Hematopoietic multipotent progenitor cell treated with erythropoietin and hydrocortisone succinate and interleukin-3 and kit ligand, for 17 days (in vitro differentiated cells): ENCODE results near the gene LCMT2.
A peak's percentile ranks its signal among the peaks of the same experiment; 100 is the strongest.

Source experiments
- DNase-seq: peaks from one replicate; pipeline ENCODE4 v3.0.0-alpha.2; 2015; ENCODE audit warnings: low spot score

The LCMT2 gene, protein sequence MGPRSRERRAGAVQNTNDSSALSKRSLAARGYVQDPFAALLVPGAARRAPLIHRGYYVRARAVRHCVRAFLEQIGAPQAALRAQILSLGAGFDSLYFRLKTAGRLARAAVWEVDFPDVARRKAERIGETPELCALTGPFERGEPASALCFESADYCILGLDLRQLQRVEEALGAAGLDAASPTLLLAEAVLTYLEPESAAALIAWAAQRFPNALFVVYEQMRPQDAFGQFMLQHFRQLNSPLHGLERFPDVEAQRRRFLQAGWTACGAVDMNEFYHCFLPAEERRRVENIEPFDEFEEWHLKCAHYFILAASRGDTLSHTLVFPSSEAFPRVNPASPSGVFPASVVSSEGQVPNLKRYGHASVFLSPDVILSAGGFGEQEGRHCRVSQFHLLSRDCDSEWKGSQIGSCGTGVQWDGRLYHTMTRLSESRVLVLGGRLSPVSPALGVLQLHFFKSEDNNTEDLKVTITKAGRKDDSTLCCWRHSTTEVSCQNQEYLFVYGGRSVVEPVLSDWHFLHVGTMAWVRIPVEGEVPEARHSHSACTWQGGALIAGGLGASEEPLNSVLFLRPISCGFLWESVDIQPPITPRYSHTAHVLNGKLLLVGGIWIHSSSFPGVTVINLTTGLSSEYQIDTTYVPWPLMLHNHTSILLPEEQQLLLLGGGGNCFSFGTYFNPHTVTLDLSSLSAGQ

DNA sequence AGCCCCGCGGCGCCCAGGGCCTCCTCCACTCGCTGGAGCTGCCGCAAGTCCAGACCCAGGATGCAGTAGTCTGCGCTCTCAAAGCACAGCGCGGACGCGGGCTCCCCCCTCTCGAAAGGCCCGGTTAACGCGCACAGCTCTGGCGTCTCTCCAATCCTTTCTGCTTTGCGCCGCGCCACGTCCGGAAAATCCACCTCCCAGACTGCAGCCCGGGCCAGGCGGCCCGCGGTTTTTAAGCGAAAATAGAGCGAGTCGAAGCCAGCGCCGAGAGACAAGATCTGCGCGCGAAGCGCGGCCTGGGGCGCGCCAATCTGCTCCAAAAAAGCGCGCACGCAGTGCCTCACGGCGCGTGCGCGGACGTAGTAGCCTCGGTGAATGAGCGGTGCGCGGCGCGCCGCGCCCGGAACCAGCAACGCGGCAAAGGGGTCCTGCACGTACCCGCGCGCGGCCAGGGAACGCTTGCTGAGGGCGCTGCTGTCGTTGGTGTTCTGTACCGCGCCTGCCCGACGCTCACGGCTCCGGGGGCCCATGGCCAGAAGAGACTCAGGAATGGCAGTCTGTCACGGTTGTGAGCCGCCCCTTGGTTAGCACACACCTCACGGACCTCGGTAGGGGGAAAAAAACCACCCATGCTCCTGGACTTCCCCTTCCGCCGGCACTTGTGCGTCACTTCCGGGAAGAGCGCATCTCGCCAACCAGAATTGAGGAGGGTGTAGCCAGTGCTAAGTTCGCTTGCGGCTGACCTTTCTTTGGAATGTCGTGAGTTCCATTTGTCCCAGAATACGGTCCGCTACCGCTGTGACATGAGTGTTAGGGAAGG lies at the start of gene LCMT2:
LCMT2 (minus strand) TSS at position 614 of the 820 bp plus-strand sequence; CDS start at position 530, 84 bp downstream.
- peak; percentile 91 for DNase-seq

DNA sequence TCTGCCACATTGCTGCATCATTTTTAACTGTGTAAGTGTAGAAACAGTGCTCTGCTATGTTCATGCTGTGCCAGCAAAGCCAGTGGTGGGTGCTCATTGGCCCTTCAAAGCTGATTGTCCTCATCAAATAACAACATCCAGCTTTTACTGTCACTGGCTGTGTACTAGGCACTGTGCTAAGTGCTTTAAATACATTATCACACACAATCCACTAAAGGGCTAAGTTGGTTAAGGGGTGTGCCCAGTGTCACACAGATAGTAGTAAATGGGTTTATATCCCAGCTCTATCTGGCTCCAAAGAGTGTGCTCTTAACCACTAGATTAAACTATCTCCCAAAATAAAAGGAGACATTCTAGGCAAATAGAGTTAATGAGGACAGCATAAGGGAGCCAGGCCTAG lies 48.2 kb upstream of the LCMT2 start:
- DNase-seq = peak; percentile 23

DNA sequence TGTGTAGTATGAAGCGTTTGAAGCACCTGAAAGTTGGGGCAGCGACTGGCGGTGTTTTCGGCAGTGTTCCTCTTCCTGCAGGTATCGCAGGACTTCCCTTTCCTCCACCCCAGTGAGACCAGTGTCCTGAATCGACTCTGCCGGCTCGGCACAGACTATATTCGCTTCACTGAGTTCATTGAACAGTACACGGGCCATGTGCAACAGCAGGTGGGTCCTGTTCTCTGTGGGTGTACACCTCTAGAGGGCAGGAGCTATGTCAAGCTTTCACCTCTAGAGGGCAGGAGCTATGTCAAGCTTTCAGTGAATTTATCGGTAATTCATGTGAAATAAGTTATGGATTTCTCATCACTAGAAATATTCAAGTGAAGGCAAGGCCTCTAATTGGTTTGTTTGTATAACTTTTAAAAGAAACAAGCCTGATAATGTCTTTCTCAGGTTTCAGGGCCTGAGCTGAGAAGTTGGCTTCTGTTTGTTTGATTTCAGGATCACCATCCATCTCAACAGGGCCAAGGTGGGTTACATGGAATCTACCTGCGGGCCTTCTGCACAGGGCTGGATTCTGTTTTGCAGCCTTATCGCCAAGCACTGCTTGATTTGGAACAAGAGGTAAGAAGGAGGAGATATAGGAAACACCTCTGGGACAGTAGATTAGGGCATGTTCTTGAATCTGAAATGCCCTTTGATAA lies 45.8 kb upstream of the LCMT2 start:
- peak; percentile 52 for DNase-seq

DNA sequence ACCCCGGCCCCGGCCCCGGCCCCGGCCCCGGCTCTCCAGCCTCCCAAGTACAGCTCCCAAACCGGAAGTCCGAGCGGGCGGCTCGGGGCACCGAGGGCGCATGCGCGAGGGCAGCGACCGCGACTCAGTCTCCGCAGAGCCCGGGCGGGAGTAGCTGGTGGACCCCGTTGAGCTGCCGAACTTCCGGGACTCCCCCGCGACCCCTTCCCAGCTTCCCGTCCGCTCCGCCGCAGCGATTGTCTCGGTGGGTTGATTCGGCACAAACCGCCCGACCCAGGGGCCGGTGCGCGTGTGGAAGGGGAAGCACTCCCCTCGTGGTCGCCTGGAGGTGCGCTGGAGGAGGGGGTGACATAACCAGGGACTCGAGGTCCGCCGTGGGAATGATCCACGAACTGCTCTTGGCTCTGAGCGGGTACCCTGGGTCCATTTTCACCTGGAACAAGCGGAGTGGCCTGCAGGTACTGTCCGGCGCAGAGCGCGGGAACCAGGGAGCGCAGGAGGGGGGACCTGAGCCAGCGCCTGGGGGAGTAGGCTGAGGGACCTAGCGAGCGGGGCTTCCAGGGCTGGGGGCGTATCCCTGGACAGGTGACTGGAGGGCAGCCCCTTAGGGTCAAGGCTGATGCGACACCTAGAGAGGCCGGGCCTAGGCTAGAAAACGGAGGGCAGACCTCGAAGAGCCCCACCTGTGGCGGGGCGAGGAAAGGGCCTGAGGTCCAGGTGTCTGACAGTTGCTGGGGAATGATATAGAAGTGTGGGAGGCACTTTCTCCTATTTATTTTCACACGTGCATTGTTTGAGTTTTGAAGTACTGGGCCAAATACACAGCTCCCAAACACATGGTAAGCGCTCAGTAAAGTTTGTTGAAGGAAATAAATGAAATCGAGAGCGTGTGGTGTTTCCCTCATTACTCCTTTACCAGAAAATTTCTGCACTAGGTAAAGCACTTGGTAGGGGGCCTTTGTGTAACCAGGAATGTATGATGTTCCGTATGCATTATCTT lies 40.9 kb upstream of the LCMT2 start, which contains the start of the genes TUBGCP4 and ZSCAN29:
TUBGCP4 (plus strand) TSS at position 127 of the 1,000 bp plus-strand sequence; CDS start at position 381, 254 bp downstream.
ZSCAN29 (minus strand) TSS at position 69 of the 1,000 bp plus-strand sequence. CDS start 1,130 bp downstream, outside the sequence.
- DNase-seq = peak; percentile 87

DNA sequence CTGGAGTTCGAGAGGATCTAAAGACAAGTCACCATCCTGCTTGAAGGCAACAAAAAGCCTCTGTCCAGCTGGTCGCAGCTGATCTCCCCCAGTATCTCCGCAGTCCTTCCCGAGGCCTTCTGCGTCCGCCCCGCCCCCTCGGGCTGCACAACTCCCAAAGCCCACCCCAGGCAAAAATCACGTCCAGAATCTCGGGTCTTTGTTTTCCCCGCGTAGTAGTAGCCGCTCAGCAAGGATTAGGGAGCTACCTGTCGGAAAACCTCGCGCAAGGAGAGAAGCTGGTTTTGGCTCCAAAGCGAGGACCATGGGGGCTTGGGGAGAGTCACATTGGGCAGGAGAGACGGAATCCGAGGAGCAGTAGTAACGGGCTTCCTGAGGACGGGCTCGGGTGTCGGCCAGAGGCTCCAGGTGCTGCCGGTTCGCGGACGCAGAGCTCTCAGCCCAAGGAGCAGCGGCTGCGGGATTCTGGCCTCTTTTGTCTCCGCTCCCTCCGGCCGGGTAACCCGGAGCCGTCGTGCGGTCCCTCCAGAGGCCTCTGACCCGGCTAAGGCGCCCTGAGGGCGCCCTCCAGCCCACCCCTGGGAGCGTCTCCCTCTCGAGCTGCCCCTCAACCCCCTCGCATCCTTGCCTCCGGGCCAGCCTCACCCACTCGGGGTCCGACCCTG lies 40.1 kb upstream of the LCMT2 start:
- peak; percentile 17 for DNase-seq

DNA sequence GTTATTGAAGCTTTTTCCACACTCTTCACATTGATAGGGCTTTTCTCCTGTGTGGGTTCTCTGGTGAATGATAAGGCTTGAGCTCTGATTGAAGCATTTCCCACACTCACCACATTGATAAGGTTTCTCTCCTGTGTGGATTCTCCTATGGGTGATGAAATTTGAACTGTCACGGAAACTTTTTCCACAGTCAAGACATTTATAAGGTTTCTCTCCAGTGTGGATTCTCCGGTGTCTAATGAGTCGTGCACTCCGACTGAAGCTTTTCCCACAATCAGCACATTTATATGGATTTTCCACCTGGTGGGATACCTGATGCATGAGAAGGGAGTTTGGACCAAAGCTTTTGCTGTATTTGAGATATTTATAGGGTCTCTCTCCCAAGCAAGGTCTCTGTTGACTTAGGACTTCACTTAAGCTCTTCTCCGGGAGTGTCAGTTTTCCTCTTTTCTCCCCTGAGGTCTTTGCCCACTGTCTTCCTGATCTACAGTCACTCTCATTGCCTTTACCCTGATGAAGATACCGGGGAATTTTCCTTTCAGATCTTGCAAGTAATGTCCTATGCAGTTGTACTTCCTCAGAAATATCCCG lies 31.0 kb upstream of the LCMT2 start:
- no peak for DNase-seq

DNA sequence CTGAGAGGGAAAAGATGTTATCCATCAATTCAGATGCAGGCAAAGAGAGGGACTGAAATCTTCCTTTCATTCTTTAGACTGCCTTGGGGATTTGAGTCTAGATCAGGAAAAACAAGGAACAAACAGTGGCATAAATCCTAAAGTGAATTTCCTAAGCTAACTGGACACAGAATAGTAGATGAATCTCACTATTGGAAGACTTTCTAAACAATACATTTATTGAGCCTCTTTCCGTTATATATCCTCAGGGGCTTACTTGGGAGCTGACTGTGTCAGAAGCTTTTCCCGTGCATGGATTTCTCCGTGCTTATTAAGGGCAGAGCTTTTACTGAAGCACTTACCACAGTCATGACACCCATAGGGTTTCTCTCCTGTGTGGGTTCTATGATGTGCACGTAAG lies 30.4 kb upstream of the LCMT2 start:
- no peak for DNase-seq

DNA sequence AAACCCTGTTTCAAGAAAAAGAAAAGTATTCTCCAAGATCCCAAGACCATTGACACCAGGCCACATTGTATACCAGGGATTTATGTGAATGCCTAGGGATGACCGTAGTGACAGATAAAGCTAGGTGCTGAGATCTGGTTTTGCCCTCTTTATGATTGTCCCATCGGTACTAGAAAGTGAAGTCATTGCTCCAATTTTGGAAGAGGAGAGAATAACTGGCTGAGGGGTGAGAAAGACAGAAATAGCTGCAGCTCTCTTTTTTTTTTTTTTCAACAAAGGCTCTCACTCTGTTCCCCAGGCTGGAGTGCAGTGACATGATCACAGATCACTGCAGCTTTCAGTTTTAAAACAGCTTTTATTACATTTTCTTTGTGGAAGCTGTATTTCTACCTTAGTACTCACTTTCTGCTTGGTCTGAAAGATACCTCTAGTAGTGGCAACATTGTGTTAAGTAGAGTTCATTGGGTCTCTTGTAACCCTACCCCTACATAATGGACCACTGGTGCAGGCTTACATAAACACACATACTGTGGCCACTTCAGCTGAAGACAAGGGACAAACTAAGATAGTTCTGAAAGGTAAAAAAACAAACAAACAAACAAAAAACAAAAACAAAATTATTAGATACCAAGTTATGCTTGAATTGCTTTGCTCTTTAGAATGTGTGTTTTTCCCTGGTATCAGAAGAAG lies 22.5 kb upstream of the LCMT2 start:
- no peak for DNase-seq

DNA sequence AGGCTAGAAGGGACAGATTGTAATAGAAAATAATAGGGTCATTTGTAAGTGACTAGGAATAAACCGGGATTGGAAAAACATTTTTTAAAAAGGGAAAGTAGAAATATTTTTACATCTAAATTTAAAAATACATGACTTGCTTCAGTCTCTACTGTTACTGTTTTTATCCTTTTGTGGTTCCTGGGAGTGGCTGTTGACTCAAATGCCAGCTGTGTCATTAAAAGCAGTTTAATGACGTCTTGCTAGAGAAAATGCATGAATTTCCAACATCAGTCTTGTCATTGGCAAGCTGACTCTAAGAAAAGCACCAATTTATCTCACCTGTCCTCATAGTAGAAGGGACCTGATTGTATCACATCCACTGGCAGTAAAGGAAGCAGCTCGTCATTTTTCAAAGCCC lies 16.7 kb upstream of the LCMT2 start:
- DNase-seq = no peak

DNA sequence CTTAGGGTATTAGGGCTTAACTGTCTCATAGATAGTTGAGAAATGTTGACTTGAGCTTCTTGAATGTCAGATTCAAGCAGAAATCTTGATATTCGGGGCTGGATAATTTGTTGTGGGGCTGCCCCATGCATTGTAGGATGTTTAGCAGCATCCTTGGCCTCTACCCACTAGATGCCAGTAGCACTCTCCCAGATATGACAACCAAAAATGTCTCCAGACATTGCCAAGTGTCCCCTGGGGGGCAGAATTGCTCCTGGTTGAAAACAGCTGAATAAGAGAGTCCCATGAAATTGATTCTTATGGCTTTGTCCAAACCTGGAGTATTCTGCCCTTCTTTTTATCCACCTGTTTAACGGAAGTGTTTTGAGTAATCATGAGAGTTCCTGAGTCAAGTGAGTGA lies 15.9 kb upstream of the LCMT2 start:
- peak; percentile 17 for DNase-seq

DNA sequence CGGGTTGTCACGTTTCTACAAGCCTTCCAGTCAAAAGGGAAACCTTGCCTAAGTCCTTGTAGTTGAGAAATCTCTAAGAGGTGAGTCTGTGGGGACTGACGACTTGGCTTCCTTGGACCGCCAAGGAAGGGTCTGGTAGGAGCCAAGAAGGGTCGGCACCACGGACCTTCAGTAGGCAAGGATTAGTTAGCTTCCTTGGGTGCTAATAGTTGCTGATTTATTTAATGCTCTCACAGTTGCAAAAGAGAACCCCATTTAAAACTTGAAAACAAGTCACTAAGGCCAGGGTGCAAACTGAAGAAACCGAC lies 361 bp upstream of the LCMT2 start:
- no peak for DNase-seq

DNA sequence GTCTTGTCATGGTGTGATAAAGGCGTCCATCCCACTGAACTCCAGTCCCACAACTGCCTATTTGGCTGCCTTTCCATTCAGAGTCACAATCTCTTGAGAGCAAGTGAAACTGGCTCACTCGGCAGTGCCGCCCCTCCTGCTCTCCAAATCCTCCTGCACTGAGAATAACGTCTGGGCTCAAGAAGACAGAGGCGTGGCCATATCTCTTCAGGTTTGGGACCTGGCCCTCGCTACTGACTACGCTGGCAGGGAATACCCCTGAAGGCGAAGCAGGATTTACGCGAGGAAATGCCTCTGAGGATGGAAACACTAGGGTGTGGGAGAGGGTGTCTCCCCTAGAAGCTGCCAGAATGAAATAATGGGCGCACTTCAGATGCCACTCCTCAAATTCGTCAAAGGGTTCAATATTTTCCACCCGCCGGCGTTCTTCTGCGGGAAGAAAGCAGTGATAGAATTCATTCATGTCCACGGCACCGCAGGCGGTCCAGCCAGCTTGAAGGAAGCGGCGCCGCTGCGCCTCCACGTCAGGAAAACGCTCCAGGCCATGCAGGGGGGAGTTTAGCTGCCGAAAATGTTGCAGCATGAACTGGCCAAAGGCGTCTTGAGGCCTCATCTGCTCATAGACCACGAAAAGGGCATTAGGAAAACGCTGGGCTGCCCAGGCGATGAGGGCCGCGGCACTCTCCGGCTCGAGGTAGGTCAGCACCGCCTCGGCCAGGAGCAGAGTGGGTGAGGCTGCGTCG lies 985 bp downstream of the LCMT2 start:
- DNase-seq = peak; percentile 9

DNA sequence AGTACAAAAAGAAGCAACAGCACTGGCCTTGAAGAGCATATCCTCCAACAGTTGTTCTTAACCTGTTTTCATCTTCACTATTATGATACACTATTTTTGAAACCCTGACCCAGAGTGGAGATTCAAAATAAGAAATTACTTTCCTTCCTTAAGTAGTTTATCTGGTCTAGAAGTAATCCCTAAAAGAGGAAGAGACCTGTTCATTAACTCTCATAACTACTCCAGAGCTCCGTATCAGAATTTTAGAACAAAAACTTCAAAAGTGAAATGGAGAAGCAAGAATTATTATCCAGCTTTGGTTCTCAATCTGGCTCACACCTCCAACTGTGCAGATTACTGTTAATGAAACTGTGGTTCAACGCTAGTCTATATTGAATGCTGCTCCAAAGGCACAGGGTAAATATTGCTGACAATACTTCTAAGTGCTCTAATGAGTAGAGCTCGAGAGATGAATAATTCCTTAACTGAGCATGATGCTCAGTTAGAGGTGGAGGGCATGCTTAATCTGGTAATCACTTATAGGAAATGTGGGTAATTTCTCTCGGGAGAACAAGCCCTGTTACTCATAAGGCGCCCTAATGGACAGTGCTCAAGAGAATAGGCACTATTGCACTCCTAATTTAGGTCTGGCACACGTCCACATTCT lies 5.2 kb downstream of the LCMT2 start:
- no peak for DNase-seq

DNA sequence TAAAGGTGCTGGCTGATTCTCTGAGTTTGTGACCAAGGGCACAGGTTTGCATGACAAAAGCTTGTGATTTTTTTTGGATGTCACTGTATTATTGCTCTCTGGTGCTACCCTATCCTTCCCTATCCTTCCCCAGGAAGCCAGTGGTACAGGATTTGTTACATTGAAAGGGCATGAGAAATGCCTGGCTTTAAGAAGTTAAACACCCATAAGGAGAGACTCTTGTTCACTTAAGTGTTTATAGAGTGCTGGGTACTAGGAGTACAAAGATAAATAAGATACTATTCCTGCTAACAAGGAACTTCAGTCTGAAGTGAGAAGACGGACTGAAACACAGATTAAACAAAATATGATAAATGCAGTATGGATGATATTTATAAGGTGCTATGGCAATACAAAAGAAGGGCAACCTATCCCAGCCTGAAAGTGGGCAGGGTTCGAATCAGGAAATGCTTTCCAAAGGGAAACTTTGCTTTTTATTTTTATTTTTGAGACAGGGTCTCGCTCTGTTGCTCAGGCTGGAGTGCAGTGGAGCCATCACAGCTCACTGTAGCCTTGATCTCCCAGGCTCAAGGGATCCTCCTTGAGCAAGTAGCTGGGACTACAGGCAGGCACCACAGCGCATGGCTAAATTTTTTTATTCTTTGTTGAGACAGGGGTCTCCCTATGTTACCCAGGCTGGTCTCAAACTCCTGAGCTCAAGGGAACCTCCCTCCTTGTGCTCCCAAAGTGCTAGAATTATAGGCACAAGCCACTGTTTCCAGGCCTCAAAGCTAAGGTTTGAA lies 11.2 kb downstream of the LCMT2 start:
- DNase-seq = no peak

DNA sequence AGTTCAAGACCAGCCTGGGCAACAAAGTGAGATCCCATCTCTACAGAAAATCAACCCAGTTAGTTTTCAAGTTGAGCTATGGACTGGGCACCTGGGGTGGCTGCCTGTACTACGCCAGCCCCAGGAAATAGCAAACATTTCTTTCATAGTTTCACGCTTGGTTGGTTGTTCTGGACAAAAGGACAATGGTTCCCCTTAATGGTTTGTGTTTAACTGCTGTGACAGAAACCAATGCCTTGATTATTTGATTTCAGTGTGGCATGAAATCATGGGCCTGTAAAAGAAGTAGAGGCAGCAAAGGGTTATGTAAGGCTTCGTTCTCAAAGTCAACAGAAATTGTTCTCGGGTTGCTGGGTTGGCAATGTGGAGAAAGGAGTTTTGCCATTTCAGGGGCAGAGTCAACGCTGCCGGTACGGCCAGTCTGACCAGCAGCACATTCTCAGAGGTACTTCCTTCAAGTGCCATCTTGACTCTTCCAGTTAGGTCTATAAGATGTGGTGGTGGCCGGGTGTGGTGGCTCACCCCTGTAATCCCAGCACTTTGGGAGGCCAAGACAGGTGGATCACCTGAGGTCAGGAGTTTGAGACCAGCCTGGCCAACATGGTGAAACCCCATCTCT lies 12.7 kb downstream of the LCMT2 start:
- DNase-seq = no peak

DNA sequence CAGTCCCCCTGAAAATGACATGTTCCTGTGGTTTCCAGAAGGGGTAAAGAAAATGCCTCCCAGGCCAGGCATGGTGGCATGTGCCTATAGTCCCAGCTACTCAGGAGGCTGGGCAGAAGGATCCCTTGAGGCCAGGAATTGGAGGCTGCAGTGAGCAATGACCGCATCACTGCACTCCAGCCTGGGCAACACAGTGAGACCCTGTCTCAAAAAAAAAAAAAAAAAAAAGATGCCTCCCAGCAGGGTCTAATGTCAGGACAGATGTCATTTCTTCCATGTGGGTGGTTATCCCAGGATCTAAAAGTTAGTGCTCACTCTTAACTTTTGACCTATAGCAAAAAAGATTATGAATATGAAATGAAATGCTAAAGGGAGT lies 13.4 kb downstream of the LCMT2 start:
- DNase-seq = no peak
